ENCODE results near the gene INKA2.
A peak's percentile ranks its signal among the peaks of the same experiment; 100 is the strongest.

INKA2 gene

GRCh38 chr1:111751906-111752575 is 12.8 kb upstream of the INKA2 start:
- Histone ChIP-seq H3K4me1 (ENCODE audit: control insufficient read depth, insufficient read depth, low read length, poor library complexity, severe bottlenecking) (peaks cover 15% of the 10 kb centered on the region), H3K9me3 (ENCODE audit: control insufficient read depth, low read length) (no peaks in the 10 kb centered on the region), H3K36me3 (ENCODE audit: control insufficient read depth, insufficient read depth, low read length) (no peaks in the 10 kb centered on the region), H3K27ac (ENCODE audit: insufficient read depth, low read length, poor library complexity, severe bottlenecking) (no peak overlapping the region), H3K4me3 (ENCODE audit: insufficient read depth, low read depth, low read length, poor library complexity, severe bottlenecking) (no peak overlapping the region), H3K27me3 (replicated peaks; ENCODE audit: control insufficient read depth, insufficient read depth, low read length, poor library complexity, severe bottlenecking) (no peaks in the 10 kb centered on the region)
- no peak for DNase-seq

GRCh38 chr1:111750856-111751255 is 11.7 kb upstream of the INKA2 start:
- no peak overlapping the region for H3K27ac ChIP-seq (ENCODE audit: insufficient read depth, low read length, poor library complexity, severe bottlenecking)
- no peaks in the 10 kb centered on the region for H3K27me3 ChIP-seq (replicated peaks; ENCODE audit: control insufficient read depth, insufficient read depth, low read length, poor library complexity, severe bottlenecking)

GRCh38 chr1:111749628-111750027 is 10.4 kb upstream of the INKA2 start:
- Histone ChIP-seq H3K9me3 (ENCODE audit: control insufficient read depth, low read length) (no peaks in the 10 kb centered on the region), H3K27me3 (replicated peaks; ENCODE audit: control insufficient read depth, insufficient read depth, low read length, poor library complexity, severe bottlenecking) (no peaks in the 10 kb centered on the region), H3K27ac (ENCODE audit: insufficient read depth, low read length, poor library complexity, severe bottlenecking) (no peak overlapping the region), H3K36me3 (ENCODE audit: control insufficient read depth, insufficient read depth, low read length) (no peaks in the 10 kb centered on the region), H3K4me3 (ENCODE audit: insufficient read depth, low read depth, low read length, poor library complexity, severe bottlenecking) (no peak overlapping the region), H3K4me1 (ENCODE audit: control insufficient read depth, insufficient read depth, low read length, poor library complexity, severe bottlenecking) (peaks cover 2% of the 10 kb centered on the region)
- no peak for DNase-seq

More at GRCh38 chr1:111750856-111751255, 11.7 kb upstream of the INKA2 start:
- peaks cover 8% of the 10 kb centered on the region for H3K4me1 ChIP-seq (ENCODE audit: control insufficient read depth, insufficient read depth, low read length, poor library complexity, severe bottlenecking)
- DNase-seq = no peak
- H3K9me3 ChIP-seq (ENCODE audit: control insufficient read depth, low read length) = no peaks in the 10 kb centered on the region
- no peaks in the 10 kb centered on the region for H3K36me3 ChIP-seq (ENCODE audit: control insufficient read depth, insufficient read depth, low read length)
- H3K4me3 ChIP-seq (ENCODE audit: insufficient read depth, low read depth, low read length, poor library complexity, severe bottlenecking) = no peak overlapping the region

GRCh38 chr1:111747947-111748346 is 8.8 kb upstream of the INKA2 start:
- no peaks in the 10 kb centered on the region for H3K36me3 ChIP-seq (ENCODE audit: control insufficient read depth, insufficient read depth, low read length)
- no peaks in the 10 kb centered on the region for H3K9me3 ChIP-seq (ENCODE audit: control insufficient read depth, low read length)
- no peaks in the 10 kb centered on the region for H3K27me3 ChIP-seq (replicated peaks; ENCODE audit: control insufficient read depth, insufficient read depth, low read length, poor library complexity, severe bottlenecking)
- no peak overlapping the region for H3K27ac ChIP-seq (ENCODE audit: insufficient read depth, low read length, poor library complexity, severe bottlenecking)
- no peaks in the 10 kb centered on the region for H3K4me1 ChIP-seq (ENCODE audit: control insufficient read depth, insufficient read depth, low read length, poor library complexity, severe bottlenecking)
- no peak overlapping the region for H3K4me3 ChIP-seq (ENCODE audit: insufficient read depth, low read depth, low read length, poor library complexity, severe bottlenecking)
- no peak for DNase-seq

GRCh38 chr1:111747282-111747734 is 8.1 kb upstream of the INKA2 start:
- no peaks in the 10 kb centered on the region for H3K4me1 ChIP-seq (ENCODE audit: control insufficient read depth, insufficient read depth, low read length, poor library complexity, severe bottlenecking)
- H3K27ac ChIP-seq (ENCODE audit: insufficient read depth, low read length, poor library complexity, severe bottlenecking) = no peak overlapping the region
- no peaks in the 10 kb centered on the region for H3K27me3 ChIP-seq (replicated peaks; ENCODE audit: control insufficient read depth, insufficient read depth, low read length, poor library complexity, severe bottlenecking)
- no peaks in the 10 kb centered on the region for H3K9me3 ChIP-seq (ENCODE audit: control insufficient read depth, low read length)
- no peaks in the 10 kb centered on the region for H3K36me3 ChIP-seq (ENCODE audit: control insufficient read depth, insufficient read depth, low read length)
- no peak overlapping the region for H3K4me3 ChIP-seq (ENCODE audit: insufficient read depth, low read depth, low read length, poor library complexity, severe bottlenecking)
- peak; percentile 24 to 55 (median 37) for DNase-seq

GRCh38 chr1:111746614-111746999 is 7.4 kb upstream of the INKA2 start:
- no peak overlapping the region for H3K27ac ChIP-seq (ENCODE audit: insufficient read depth, low read length, poor library complexity, severe bottlenecking)
- H3K9me3 ChIP-seq (ENCODE audit: control insufficient read depth, low read length) = no peaks in the 10 kb centered on the region
- no peak for DNase-seq
- no peaks in the 10 kb centered on the region for H3K36me3 ChIP-seq (ENCODE audit: control insufficient read depth, insufficient read depth, low read length)
- H3K4me1 ChIP-seq (ENCODE audit: control insufficient read depth, insufficient read depth, low read length, poor library complexity, severe bottlenecking) = no peaks in the 10 kb centered on the region
- no peaks in the 10 kb centered on the region for H3K27me3 ChIP-seq (replicated peaks; ENCODE audit: control insufficient read depth, insufficient read depth, low read length, poor library complexity, severe bottlenecking)
- H3K4me3 ChIP-seq (ENCODE audit: insufficient read depth, low read depth, low read length, poor library complexity, severe bottlenecking) = no peak overlapping the region

GRCh38 chr1:111745675-111746613 is 6.7 kb upstream of the INKA2 start:
- DNase-seq = no peak
- Histone ChIP-seq H3K27ac (ENCODE audit: insufficient read depth, low read length, poor library complexity, severe bottlenecking) (no peak overlapping the region), H3K4me1 (ENCODE audit: control insufficient read depth, insufficient read depth, low read length, poor library complexity, severe bottlenecking) (no peaks in the 10 kb centered on the region)

GRCh38 chr1:111743679-111744101 is 4.5 kb upstream of the INKA2 start:
- H3K27me3 ChIP-seq (replicated peaks; ENCODE audit: control insufficient read depth, insufficient read depth, low read length, poor library complexity, severe bottlenecking) = no peaks in the 10 kb centered on the region
- H3K27ac ChIP-seq (ENCODE audit: insufficient read depth, low read length, poor library complexity, severe bottlenecking) = no peak overlapping the region
- no peaks in the 10 kb centered on the region for H3K36me3 ChIP-seq (ENCODE audit: control insufficient read depth, insufficient read depth, low read length)
- H3K4me3 ChIP-seq (ENCODE audit: insufficient read depth, low read depth, low read length, poor library complexity, severe bottlenecking) = no peak overlapping the region
- H3K4me1 ChIP-seq (ENCODE audit: control insufficient read depth, insufficient read depth, low read length, poor library complexity, severe bottlenecking) = peaks cover 5% of the 10 kb centered on the region
- no peaks in the 10 kb centered on the region for H3K9me3 ChIP-seq (ENCODE audit: control insufficient read depth, low read length)
- DNase-seq = no peak

More at GRCh38 chr1:111745675-111746613, 6.7 kb upstream of the INKA2 start:
- Histone ChIP-seq H3K27me3 (replicated peaks; ENCODE audit: control insufficient read depth, insufficient read depth, low read length, poor library complexity, severe bottlenecking) (no peaks in the 10 kb centered on the region), H3K4me3 (ENCODE audit: insufficient read depth, low read depth, low read length, poor library complexity, severe bottlenecking) (no peak overlapping the region), H3K9me3 (ENCODE audit: control insufficient read depth, low read length) (no peaks in the 10 kb centered on the region), H3K36me3 (ENCODE audit: control insufficient read depth, insufficient read depth, low read length) (no peaks in the 10 kb centered on the region)

GRCh38 chr1:111742938-111743549 is 3.8 kb upstream of the INKA2 start:
- Histone ChIP-seq H3K27me3 (replicated peaks; ENCODE audit: control insufficient read depth, insufficient read depth, low read length, poor library complexity, severe bottlenecking) (no peaks in the 10 kb centered on the region), H3K4me1 (ENCODE audit: control insufficient read depth, insufficient read depth, low read length, poor library complexity, severe bottlenecking) (peaks cover 7% of the 10 kb centered on the region), H3K9me3 (ENCODE audit: control insufficient read depth, low read length) (no peaks in the 10 kb centered on the region), H3K27ac (ENCODE audit: insufficient read depth, low read length, poor library complexity, severe bottlenecking) (no peak overlapping the region), H3K4me3 (ENCODE audit: insufficient read depth, low read depth, low read length, poor library complexity, severe bottlenecking) (no peak overlapping the region), H3K36me3 (ENCODE audit: control insufficient read depth, insufficient read depth, low read length) (no peaks in the 10 kb centered on the region)
- no peak for DNase-seq

All from effector memory CD4-positive, alpha-beta T cell (primary cell).